ENCODE data around the gene NLRC5.

DNA sequence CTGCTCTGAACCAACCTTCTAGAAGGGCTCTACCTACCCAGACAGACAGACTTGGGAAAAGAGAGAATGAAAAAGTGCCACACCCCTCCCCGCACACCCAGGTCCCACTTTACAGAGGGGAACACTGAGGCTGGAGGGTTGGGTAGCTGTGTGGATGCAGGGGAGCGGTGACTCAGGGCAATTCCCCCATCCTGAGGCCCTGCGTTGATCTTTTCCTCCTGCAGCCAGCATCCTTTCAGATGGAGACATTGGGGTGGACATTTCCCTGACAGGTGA is 17.7 kb upstream of the NLRC5 start:
- TF ChIP-seq ZC3H10 (CRISPR knock-in tag; IDR thresholded peaks at IDR 0.05) = no peak
- TF ChIP-seq TCF4 (CRISPR knock-in tag; IDR thresholded peaks at IDR 0.05; ENCODE audit: borderline replicate concordance) = no peak

Data from SK-N-SH treated with all-trans-retinoic acid at 6 μM for 48 hours (cell line).